HepG2 (cell line): Measurements from ENCODE around the gene STX1B. TPM values are rescaled to one million over a fixed set of nuclear protein-coding genes. Genes with fewer than 3 reads are reported as not detected.

ENCODE experiments used
- BRCA1 ChIP-seq: sonication (generic); formaldehyde crosslinking; IDR thresholded peaks from 2 replicates; pipeline ENCODE4 v1.4.0; 2020; ENCODE audit warnings: missing genetic modification reagents
- MEIS2 ChIP-seq: sonication (generic); formaldehyde crosslinking; IDR thresholded peaks from 2 replicates; pipeline ENCODE4 v1.9.0; 2021; ENCODE audit warnings: mild to moderate bottlenecking, missing genetic modification reagents
- MYPOP ChIP-seq: sonication (generic); formaldehyde crosslinking; IDR thresholded peaks from 2 replicates; pipeline ENCODE4 v1.8.1; 2023; ENCODE audit warnings: mild to moderate bottlenecking, moderate library complexity, missing genetic modification reagents
- MZF1 ChIP-seq: sonication (generic); formaldehyde crosslinking; IDR thresholded peaks from 2 replicates; pipeline ENCODE4 v1.8.1; 2023; ENCODE audit warnings: mild to moderate bottlenecking, missing genetic modification reagents, borderline replicate concordance
- SYNCRIP ChIP-seq: fragments of 200-400 bp; formaldehyde crosslinking; IDR thresholded peaks from 2 replicates; pipeline ENCODE4 v1.6.1; 2018; ENCODE audit warnings: mild to moderate bottlenecking, low read depth, low read length; ENCODE audit not compliant: insufficient read depth
- TGIF2 ChIP-seq: IDR thresholded peaks from 2 replicates; pipeline ENCODE4 v1.6.1; 2016; ENCODE audit warnings: control low read depth, missing compliant biosample characterization
- ZBTB40 ChIP-seq, 2 experiments: fragments of 450-650 bp in 1 of 2; sonication (generic) in 1 of 2; formaldehyde crosslinking in 1 of 2; IDR thresholded peaks; 2 replicates each; pipeline versions ENCODE4 v1.6.1 to v1.8.0; 2016 to 2022; ENCODE audit warnings: antibody characterized with exemption in 1 of 2, mild to moderate bottlenecking in 1 of 2, missing genetic modification reagents in 1 of 2
- ZNF12 ChIP-seq: sonication (generic); formaldehyde crosslinking; IDR thresholded peaks from 2 replicates; pipeline ENCODE4 v1.5.0; 2020; ENCODE audit warnings: missing genetic modification reagents
- ZNF383 ChIP-seq: sonication (generic); formaldehyde crosslinking; IDR thresholded peaks from 2 replicates; pipeline ENCODE4 v1.4.0; 2020; ENCODE audit warnings: missing genetic modification reagents, mild to moderate bottlenecking, borderline replicate concordance
- ZNF572 ChIP-seq: sonication (generic); formaldehyde crosslinking; IDR thresholded peaks from 2 replicates; pipeline ENCODE4 v1.5.1; 2020; ENCODE audit warnings: mild to moderate bottlenecking, missing genetic modification reagents
- ZNF574 ChIP-seq: sonication (generic); formaldehyde crosslinking; IDR thresholded peaks from 2 replicates; pipeline ENCODE4 v1.4.0; 2020; ENCODE audit warnings: missing genetic modification reagents
- ZNF768 ChIP-seq: sonication (generic); formaldehyde crosslinking; IDR thresholded peaks from 2 replicates; pipeline ENCODE4 v1.4.0; 2020; ENCODE audit warnings: missing genetic modification reagents
- ZNF775 ChIP-seq: sonication (generic); formaldehyde crosslinking; IDR thresholded peaks from 2 replicates; pipeline ENCODE4 v1.4.0; 2020; ENCODE audit warnings: missing genetic modification reagents, mild to moderate bottlenecking, moderate library complexity, borderline replicate concordance
- ZNF816 ChIP-seq: sonication (generic); formaldehyde crosslinking; IDR thresholded peaks from 2 replicates; pipeline ENCODE4 v1.8.0; 2022; ENCODE audit warnings: missing genetic modification reagents, mild to moderate bottlenecking, borderline replicate concordance
- polyA plus RNA-seq, 8 experiments: library from polyadenylated mRNA; depleted of rRNA in 3 of 8; stranded (reverse) in 7 of 8; unstranded in 1 of 8; fragments of >200 nt; fragmentation: Illumina TruSeq in 4 of 8; extraction: Trizol in 4 of 8; gene quantifications; 2 replicates each; pipeline versions ENCODE4 v1.2.1 to v1.2.3, GENCODE V29; 2011 to 2016; ENCODE audit warnings: low read depth in 4 of 8, missing spikeins in 1 of 8, mixed read lengths in 1 of 8; ENCODE audit not compliant: insufficient read depth in 1 of 8
- total RNA-seq, 5 experiments: library from RNA; depleted of rRNA; stranded (reverse); fragments of >200 nt; fragmentation: Illumina TruSeq; extraction: Trizol; gene quantifications; 2 replicates each; pipeline ENCODE4 v1.2.3, GENCODE V29; 2016; ENCODE audit warnings: low read depth in 1 of 5

The STX1B gene
- total and polyA plus RNA-seq, 2 of the 13 experiments (the other 11 are each of a cell fraction or from before 2014, with no cell fraction given), result 2.1 to 3.0 TPM

- TF ChIP-seq ZBTB40 (IDR thresholded peaks at IDR 0.05) (no peak), ZBTB40 (CRISPR knock-in tag; IDR thresholded peaks at IDR 0.05) (peak; percentile 24; the same call in 1 of the 2 replicates), ZNF572 (CRISPR knock-in tag) (no peak), ZNF775 (CRISPR knock-in tag) (no peak), MZF1 (CRISPR knock-in tag) (0 out of 2 replicates have a peak, but pooled peaks have one; percentile 54), ZNF383 (CRISPR knock-in tag) (0 out of 2 replicates have a peak, but pooled peaks have one; percentile 85), MEIS2 (CRISPR knock-in tag) (peak; percentile 74), ZNF574 (CRISPR knock-in tag) (0 out of 2 replicates have a peak, but pooled peaks have one; percentile 33), TGIF2 (CRISPR knock-in tag) (peak; percentile 20; the same call in 1 of the 2 replicates), ZNF768 (CRISPR knock-in tag) (no peak; the same call in 1 of the 2 replicates), MYPOP (CRISPR knock-in tag) (0 out of 2 replicates have a peak, but pooled peaks have one; percentile 22), ZNF12 (peak; percentile 99), ZNF816 (CRISPR knock-in tag) (peak; percentile 78; the same call in 1 of the 2 replicates), SYNCRIP (no peak), BRCA1 (CRISPR knock-in tag) (no peak)
These were observed 12.4 kb downstream of the STX1B start (continued) for GRCh38 chr16:30997725-30998711.
